Omental fat pad (tissue), 4 donors: ENCODE results near the gene MAP3K6. TPM values are rescaled to one million over a fixed set of nuclear protein-coding genes. Genes with fewer than 3 reads are reported as not detected.
A peak's percentile ranks its signal among the peaks of the same experiment; 100 is the strongest.

Source experiments
- ATAC-seq: fragments of 150-250 bp; one replicate; pipeline ENCODE4 v1.9.1; 2016; ENCODE audit warnings: mild to moderate bottlenecking, moderate library complexity; ENCODE audit not compliant: low FRiP score
- DNase-seq: peaks from one replicate; pipeline ENCODE4 v3.0.0-alpha.2; 2019; ENCODE audit warnings: low spot score
- CTCF ChIP-seq, 3 donors: fragments of 450-650 bp; IDR thresholded peaks; one replicate each; pipeline ENCODE4 v1.5.1; 2016 to 2017; ENCODE audit warnings: antibody characterized with exemption in 3 of 3, mild to moderate bottlenecking in 3 of 3, moderate library complexity in 2 of 3
- small RNA-seq: library from RNA; depleted of rRNA; stranded (forward); fragments of <200 nt; gene quantifications from one replicate; pipeline ENCODE3, GENCODE V24; 2016
- total RNA-seq, 4 donors: library from RNA; depleted of rRNA; stranded (reverse); fragments of >200 nt; gene quantifications; one replicate each; pipeline ENCODE4 v1.1.0, GENCODE V29; 2016

MAP3K6 gene
- total RNA-seq, 4 donors from 2014 or later: 26.8 to 129 (median 43.4) TPM

- DNase-seq (no peak), ATAC-seq (peak; percentile 34)
- TF ChIP-seq CTCF (IDR thresholded peaks at IDR 0.05): no peak
These were observed 59.6 kb downstream of the MAP3K6 start for GRCh38 chr1:27306892-27307761.

GRCh38 chr1:27306071-27306470 lies 60.7 kb downstream of the MAP3K6 start:
- no peak for ATAC-seq
- TF ChIP-seq CTCF (IDR thresholded peaks at IDR 0.05): no peak
- no peak for DNase-seq

Small RNAs within 50 kb of the gene (small RNA-seq; reads per million reads assigned to genes)
- not detected for gene RNU6-48P

Other genes with a start within 250 kb of the MAP3K6 start
- 10 to 100 TPM in 2 of 4 donors, 1 to 10 TPM in 2; 6.1 to 12.0 (median 10.0) TPM for gene SLC9A1, start 211.8 kb downstream of the MAP3K6 start, total RNA-seq
- 10 to 100 TPM; 24.8 to 38.1 (median 27.1) TPM for gene WDTC1, start 132.3 kb downstream of the MAP3K6 start, total RNA-seq
- 10 to 100 TPM; 17.3 to 27.1 (median 23.7) TPM for gene TMEM222, start 44.8 kb downstream of the MAP3K6 start, total RNA-seq
- gene SYTL1, start 24.9 kb downstream of the MAP3K6 start, total RNA-seq: 1 to 10 TPM; 1.2 to 4.3 (median 1.9) TPM
- gene FCN3, start 7.9 kb upstream of the MAP3K6 start, total RNA-seq: 100 to 1,000 TPM in 1 of 4 donors, 10 to 100 TPM in 3; 33.1 to 451 (median 75.9) TPM
- not detected for gene CD164L2, start 16.4 kb upstream of the MAP3K6 start, total RNA-seq
- gene GPR3, start 25.7 kb upstream of the MAP3K6 start, total RNA-seq: 1 to 10 TPM in 1 of 4 donors, under 1 TPM in 2, not detected in 1; 0.19 to 1.3 (median 0.65) TPM
- 10 to 100 TPM; 43.4 to 87.8 (median 60.5) TPM for gene WASF2, start 123.2 kb upstream of the MAP3K6 start, total RNA-seq
- 10 to 100 TPM in 1 of 4 donors, 1 to 10 TPM in 3; 7.5 to 12.9 (median 8.2) TPM for gene AHDC1, start 237.2 kb upstream of the MAP3K6 start, total RNA-seq